HepG2 (cell line): ENCODE measurements around the gene NUDT3. TPM values are rescaled to one million over a fixed set of nuclear protein-coding genes. Genes with fewer than 3 reads are reported as not detected.

Experiments used
- ELK4 ChIP-seq: sonication (generic); formaldehyde crosslinking; IDR thresholded peaks from 2 replicates; pipeline ENCODE4 v1.9.0; 2021; ENCODE audit warnings: missing genetic modification reagents, borderline replicate concordance
- KDM1A ChIP-seq: IDR thresholded peaks from 2 replicates; pipeline ENCODE4 v1.6.1; 2016; ENCODE audit warnings: missing compliant biosample characterization
- MXD1 ChIP-seq: sonication (generic); formaldehyde crosslinking; IDR thresholded peaks from 2 replicates; pipeline ENCODE4 v1.4.0; 2020; ENCODE audit warnings: mild to moderate bottlenecking, missing genetic modification reagents
- POLR2G ChIP-seq: fragments of 200-400 bp; formaldehyde crosslinking; IDR thresholded peaks from 2 replicates; pipeline ENCODE4 v1.6.1; 2018; ENCODE audit warnings: mild to moderate bottlenecking, low read depth, low read length, moderate library complexity
- PPARG ChIP-seq: conservative IDR thresholded peaks from 2 replicates; pipeline ENCODE4 v1.6.1; 2016; ENCODE audit warnings: missing biosample characterization, missing genetic modification reagents
- SP1 ChIP-seq, 2 experiments: fragments of 450-650 bp in 1 of 2; sonication (generic) in 1 of 2; formaldehyde crosslinking in 1 of 2; IDR thresholded peaks; 2 replicates each; pipeline versions ENCODE4 v1.4.0 to v1.6.1; 2016 to 2020; ENCODE audit warnings: missing genetic modification reagents in 1 of 2
- SRF ChIP-seq: IDR thresholded peaks from 2 replicates; pipeline ENCODE4 v1.6.1; 2011; ENCODE audit warnings: mild to moderate bottlenecking, low read depth, low read length, moderate library complexity
- ZBTB33 ChIP-seq: sonication (generic); formaldehyde crosslinking; IDR thresholded peaks from 2 replicates; pipeline ENCODE4 v1.4.0; 2020; ENCODE audit warnings: missing genetic modification reagents
- ZBTB40 ChIP-seq, 2 experiments: fragments of 450-650 bp in 1 of 2; sonication (generic) in 1 of 2; formaldehyde crosslinking in 1 of 2; IDR thresholded peaks; 2 replicates each; pipeline versions ENCODE4 v1.6.1 to v1.8.0; 2016 to 2022; ENCODE audit warnings: antibody characterized with exemption in 1 of 2, mild to moderate bottlenecking in 1 of 2, missing genetic modification reagents in 1 of 2
- ZNF24 ChIP-seq: fragments of 450-650 bp; IDR thresholded peaks from 2 replicates; pipeline ENCODE4 v1.6.1; 2017; ENCODE audit warnings: antibody characterized with exemption, mild to moderate bottlenecking
- ZNF770 ChIP-seq: sonication (generic); formaldehyde crosslinking; IDR thresholded peaks from 2 replicates; pipeline ENCODE4 v1.5.0; 2020; ENCODE audit warnings: mild to moderate bottlenecking, missing genetic modification reagents
- ZSCAN31 ChIP-seq: sonication (generic); formaldehyde crosslinking; IDR thresholded peaks from 2 replicates; pipeline ENCODE4 v1.5.0; 2020; ENCODE audit warnings: low read depth, mild to moderate bottlenecking, missing genetic modification reagents
- polyA plus RNA-seq, 8 experiments: library from polyadenylated mRNA; depleted of rRNA in 3 of 8; stranded (reverse) in 7 of 8; unstranded in 1 of 8; fragments of >200 nt; fragmentation: Illumina TruSeq in 4 of 8; extraction: Trizol in 4 of 8; gene quantifications; 2 replicates each; pipeline versions ENCODE4 v1.2.1 to v1.2.3, GENCODE V29; 2011 to 2016; ENCODE audit warnings: low read depth in 4 of 8, missing spikeins in 1 of 8, mixed read lengths in 1 of 8; ENCODE audit not compliant: insufficient read depth in 1 of 8
- total RNA-seq, 5 experiments: library from RNA; depleted of rRNA; stranded (reverse); fragments of >200 nt; fragmentation: Illumina TruSeq; extraction: Trizol; gene quantifications; 2 replicates each; pipeline ENCODE4 v1.2.3, GENCODE V29; 2016; ENCODE audit warnings: low read depth in 1 of 5

NUDT3 gene
- total and polyA plus RNA-seq, 2 of the 13 experiments (the other 11 are each of a cell fraction or from before 2014, with no cell fraction given): 20.2 to 20.6 TPM

- no peak for TF ChIP-seq ZBTB40 (IDR thresholded peaks at IDR 0.05)
- TF ChIP-seq ZBTB40 (CRISPR knock-in tag; IDR thresholded peaks at IDR 0.05): no peak
- no peak for TF ChIP-seq ELK4 (CRISPR knock-in tag)
- no peak for TF ChIP-seq SP1 (IDR thresholded peaks at IDR 0.05)
- TF ChIP-seq SP1 (CRISPR knock-in tag; IDR thresholded peaks at IDR 0.05): no peak
- no peak for TF ChIP-seq KDM1A (CRISPR knock-in tag)
- TF ChIP-seq SRF: no peak
- no peak for TF ChIP-seq POLR2G
- peak; percentile 87 for TF ChIP-seq ZNF770 (CRISPR knock-in tag)
- TF ChIP-seq PPARG (CRISPR knock-in tag): no peak
- TF ChIP-seq MXD1: no peak
- TF ChIP-seq ZNF24: no peak
- peak; percentile 94 for TF ChIP-seq ZBTB33 (CRISPR knock-in tag)
- no peak for TF ChIP-seq ZSCAN31 (CRISPR knock-in tag)
These were observed 46.0 kb downstream of the NUDT3 start (continued) for GRCh38 chr6:34346175-34347119.
